ENCODE results near the gene S1PR4.
A peak's percentile ranks its signal among the peaks of the same experiment; 100 is the strongest.

Gene S1PR4, protein sequence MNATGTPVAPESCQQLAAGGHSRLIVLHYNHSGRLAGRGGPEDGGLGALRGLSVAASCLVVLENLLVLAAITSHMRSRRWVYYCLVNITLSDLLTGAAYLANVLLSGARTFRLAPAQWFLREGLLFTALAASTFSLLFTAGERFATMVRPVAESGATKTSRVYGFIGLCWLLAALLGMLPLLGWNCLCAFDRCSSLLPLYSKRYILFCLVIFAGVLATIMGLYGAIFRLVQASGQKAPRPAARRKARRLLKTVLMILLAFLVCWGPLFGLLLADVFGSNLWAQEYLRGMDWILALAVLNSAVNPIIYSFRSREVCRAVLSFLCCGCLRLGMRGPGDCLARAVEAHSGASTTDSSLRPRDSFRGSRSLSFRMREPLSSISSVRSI

GRCh38 chr19:3178377-3178972 is at the start of gene S1PR4:
Gene S1PR4, plus strand, starts transcription at chr19:3178769. Its CDS starts 24 bp downstream, at chr19:3178793.
- TF ChIP-seq CTCF (conservative IDR thresholded peaks at IDR 0.05): no peak
- H3K27ac ChIP-seq: no peak within 1 kb of the TSS

DNA sequence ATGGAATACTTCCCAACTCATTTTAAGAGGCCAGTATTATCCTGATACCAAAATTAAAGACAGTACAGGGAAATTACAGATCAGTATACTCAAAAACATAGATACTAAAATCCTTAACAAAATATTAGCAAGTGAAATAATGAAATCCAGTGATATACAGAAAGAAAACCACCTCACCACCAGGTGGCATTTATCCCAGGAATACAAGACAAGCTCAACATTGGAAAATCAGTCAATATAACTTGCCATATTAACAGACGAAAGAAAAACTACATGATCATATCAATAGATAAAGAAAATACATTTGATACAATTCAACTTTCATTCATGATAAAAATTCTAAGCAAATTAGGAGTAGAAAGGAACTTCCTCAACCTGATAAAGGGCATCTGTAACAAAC is 49.5 kb upstream of the S1PR4 start:
- TF ChIP-seq CTCF (conservative IDR thresholded peaks at IDR 0.05): peak; percentile 72
- no peak overlapping the region for H3K27ac ChIP-seq

DNA sequence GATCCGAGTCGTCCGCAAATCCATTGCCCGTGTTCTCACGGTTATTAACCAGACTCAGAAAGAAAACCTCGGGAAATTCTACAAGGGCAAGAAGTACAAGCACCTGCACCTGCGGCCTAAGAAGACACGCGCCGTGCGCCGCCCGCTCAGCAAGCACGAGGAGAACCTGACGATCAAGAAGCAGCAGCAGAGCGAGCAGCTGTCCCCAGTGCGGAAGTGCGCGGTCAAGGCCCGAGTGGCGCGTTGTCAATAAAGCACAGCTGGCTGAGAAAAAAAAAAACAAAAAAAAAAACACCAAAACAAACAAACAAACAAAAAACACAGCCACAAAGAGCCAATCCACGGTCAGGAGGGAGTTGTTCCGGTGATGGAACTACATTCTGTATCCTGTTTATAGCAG is 47.4 kb upstream of the S1PR4 start:
- TF ChIP-seq CTCF (conservative IDR thresholded peaks at IDR 0.05): no peak

GRCh38 chr19:3132971-3133792 is 45.4 kb upstream of the S1PR4 start:
- H3K27ac ChIP-seq: no peak overlapping the region
- no peak for TF ChIP-seq CTCF (conservative IDR thresholded peaks at IDR 0.05)

More for the DNA sequence above, 47.4 kb upstream of the S1PR4 start:
- no peak overlapping the region for H3K27ac ChIP-seq

GRCh38 chr19:3133793-3134116 is 44.8 kb upstream of the S1PR4 start:
- no peak overlapping the region for H3K27ac ChIP-seq
- TF ChIP-seq CTCF (conservative IDR thresholded peaks at IDR 0.05): no peak

GRCh38 chr19:3135961-3136683 is 42.4 kb upstream of the S1PR4 start, which contains the start of gene GNA15:
Gene GNA15, plus strand, starts transcription at chr19:3136033. Its CDS starts 418 bp downstream, at chr19:3136451.
- no peak within 1 kb of the TSS for H3K27ac ChIP-seq
- no peak for TF ChIP-seq CTCF (conservative IDR thresholded peaks at IDR 0.05)

Measured in VCaP (cell line).